Stimulated activated CD8-positive, alpha-beta memory T cell treated with anti-CD3 and anti-CD28 coated beads, Interleukin-15, amount 100 ng/mL, for 4 hours (primary cell): Measurements from ENCODE around the gene PPIG.
"Not testable (repeated sequence)": the region's sequence is repeated elsewhere in the genome, so short reads cannot be mapped to it uniquely, and the experiment has no call there.

ENCODE experiments used
- DNase-seq, 2 donors: peaks; one replicate each; pipeline ENCODE4 v3.0.0-alpha.2; 2020; ENCODE audit warnings: low read depth in 2 of 2

The PPIG gene

DNA sequence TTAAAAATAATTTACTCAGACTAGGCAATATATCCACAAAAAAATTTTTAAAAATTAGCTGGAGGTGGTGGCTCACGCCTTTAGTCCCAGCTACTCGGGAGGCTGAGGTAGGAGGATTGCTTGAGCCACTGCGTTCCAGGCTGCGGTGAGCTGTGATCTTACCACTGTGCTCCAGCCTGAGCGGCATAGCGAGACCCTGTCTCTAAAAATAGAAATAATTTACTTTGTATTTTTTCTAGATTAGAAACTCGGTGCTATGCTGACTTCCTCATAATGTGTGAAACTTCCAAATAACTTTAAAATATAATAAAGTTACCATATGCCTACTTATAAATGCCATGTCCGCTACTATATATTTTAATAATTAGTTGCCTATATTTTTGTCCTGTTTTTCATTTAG, 6.7 kb downstream of the PPIG start:
- no peak for DNase-seq

DNA sequence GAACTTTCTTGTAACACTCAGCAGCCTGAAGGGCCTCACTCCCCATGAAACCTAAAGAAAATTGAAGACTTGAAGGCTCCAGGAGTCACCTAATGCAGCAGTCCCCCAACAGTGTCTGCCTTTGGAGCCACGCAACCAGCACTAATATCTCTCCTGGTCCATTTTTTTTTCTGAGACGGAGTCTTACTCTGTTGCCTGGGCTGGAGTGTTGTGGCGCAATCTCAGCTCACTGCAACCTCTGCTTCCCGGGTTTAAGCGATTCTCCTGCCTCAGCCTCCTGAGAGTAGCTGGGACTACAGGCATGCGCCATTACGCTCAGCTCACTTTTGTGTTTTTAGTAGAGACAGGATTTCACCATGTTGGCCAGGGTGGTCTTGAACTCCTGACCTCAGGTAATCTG, 12.4 kb downstream of the PPIG start:
- DNase-seq = not testable (repeated sequence)

- no peak for DNase-seq
Measured at GRCh38 chr2:169598982-169599381, 14.8 kb downstream of the PPIG start.

- DNase-seq = no peak
Measured at GRCh38 chr2:169599568-169599967, 15.4 kb downstream of the PPIG start.

- no peak for DNase-seq
Measured at GRCh38 chr2:169609264-169609663, 25.1 kb downstream of the PPIG start.

DNA sequence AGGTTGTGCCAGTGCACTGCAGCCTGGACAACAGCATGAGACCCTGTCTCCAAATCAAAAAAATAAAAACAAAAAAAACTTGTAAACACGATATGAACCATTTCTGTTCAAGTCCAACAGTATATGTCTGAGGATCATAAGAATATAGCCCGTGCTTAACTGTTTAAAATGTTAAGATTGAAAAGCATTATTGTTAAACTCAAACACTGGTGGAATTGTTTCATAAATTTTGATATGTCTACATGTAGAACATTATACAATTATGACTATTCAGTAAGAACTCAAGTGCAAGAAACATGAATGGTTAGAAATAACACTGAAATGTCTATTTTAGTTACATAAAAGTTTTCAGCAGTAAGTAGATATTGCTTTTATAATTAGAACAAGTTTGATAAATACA, 29.7 kb downstream of the PPIG start:
- no peak for DNase-seq

- not testable (repeated sequence) for DNase-seq
Measured at GRCh38 chr2:169615982-169616381, 31.8 kb downstream of the PPIG start.

GRCh38 chr2:169619946-169620345, 35.8 kb downstream of the PPIG start:
- no peak for DNase-seq

GRCh38 chr2:169620509-169620908, 36.4 kb downstream of the PPIG start:
- DNase-seq = no peak

DNA sequence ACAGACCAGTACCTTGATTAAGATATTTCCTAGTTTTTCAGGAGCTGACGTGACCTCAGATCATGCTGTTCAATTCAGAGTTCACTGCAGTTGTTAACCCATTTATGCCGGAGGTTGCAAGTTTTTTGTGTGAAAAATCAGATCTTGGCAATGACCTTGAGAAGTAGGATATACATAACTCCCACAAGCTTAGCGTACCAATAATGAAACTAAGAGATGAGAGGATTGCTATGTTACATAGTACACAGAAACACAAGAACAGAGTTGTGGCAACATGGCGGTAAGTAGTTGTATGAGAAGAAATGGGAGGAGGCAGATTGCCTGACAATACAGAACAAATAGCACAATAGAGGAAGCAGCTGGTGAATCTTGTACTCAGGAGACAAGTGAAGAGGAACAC, 39.1 kb downstream of the PPIG start:
- no peak for DNase-seq

GRCh38 chr2:169625781-169626180, 41.6 kb downstream of the PPIG start:
- no peak for DNase-seq

DNA sequence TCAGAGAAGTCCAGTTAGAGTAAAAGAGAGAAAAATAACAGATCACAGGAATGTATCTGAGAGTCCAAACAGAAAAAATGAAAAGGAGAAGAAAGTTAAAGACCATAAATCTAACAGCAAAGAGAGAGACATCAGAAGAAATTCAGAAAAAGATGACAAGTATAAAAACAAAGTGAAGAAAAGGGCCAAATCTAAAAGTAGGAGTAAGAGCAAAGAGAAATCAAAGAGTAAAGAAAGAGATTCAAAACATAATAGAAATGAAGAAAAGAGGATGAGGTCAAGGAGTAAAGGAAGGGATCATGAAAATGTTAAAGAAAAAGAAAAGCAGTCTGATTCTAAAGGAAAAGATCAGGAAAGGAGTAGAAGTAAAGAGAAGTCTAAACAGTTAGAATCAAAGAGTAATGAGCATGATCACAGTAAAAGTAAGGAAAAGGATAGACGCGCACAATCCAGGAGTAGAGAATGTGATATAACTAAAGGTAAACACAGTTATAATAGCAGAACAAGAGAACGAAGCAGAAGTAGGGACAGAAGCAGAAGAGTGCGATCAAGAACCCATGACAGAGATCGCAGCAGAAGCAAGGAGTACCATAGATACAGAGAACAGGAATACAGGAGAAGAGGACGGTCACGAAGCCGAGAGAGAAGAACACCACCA, 52.4 kb downstream of the PPIG start:
- DNase-seq = no peak

DNA sequence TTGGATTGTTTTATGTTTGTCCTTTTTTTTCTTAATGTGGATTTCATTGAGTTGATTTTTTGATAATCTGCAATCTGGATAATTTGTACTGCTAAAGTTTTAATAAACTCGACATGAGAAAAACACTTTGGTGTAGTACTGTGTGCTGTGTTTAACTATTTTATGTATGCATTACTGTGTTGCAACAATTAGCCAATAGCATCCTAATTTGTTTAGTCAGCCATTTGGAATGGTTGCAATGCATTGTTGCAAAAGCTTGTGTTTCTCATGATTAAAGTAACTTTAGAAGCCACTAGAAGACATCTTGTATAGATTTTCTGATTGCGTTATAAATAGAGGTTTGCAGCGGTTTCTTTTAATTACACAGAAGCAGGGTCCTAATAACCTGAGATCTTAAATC, 53.5 kb downstream of the PPIG start:
- DNase-seq = no peak

DNA sequence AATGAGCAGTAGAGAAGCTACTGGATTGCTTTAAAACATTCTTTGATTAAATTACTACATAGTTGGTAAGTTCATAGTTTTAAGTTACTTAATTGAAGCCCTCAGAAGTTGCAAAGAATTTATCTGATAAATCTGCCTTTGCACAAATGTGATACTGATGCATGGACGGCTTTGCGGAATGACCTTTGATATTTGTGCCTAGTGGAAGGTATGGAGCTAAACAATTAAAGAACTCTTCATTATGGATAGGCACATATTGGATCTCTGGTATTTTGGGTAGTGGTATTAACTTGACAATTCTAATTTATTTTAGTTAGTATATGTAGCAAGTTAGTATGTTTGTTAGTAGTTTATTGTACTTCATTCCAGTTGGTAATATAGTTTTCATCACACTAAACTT, 56.0 kb downstream of the PPIG start:
- no peak for DNase-seq

DNA sequence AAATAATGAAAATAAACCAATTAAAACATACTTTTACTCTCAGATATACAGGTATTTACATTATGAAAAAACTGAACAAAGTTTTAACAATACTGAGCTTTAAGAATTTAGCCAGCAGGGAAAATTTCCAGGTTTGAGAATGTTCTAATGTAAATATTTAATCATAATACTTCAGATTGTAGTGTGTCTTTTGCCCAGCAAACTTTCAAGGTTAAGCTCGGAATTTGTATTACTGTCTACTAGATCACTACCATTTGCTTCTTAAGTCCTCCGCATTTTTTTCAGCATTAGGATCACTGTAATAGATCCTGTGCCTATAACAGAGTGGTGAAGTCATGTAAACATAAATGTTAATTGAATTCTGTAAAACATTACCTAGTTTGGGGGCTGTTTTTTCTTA, 57.3 kb downstream of the PPIG start:
- DNase-seq = no peak

DNA sequence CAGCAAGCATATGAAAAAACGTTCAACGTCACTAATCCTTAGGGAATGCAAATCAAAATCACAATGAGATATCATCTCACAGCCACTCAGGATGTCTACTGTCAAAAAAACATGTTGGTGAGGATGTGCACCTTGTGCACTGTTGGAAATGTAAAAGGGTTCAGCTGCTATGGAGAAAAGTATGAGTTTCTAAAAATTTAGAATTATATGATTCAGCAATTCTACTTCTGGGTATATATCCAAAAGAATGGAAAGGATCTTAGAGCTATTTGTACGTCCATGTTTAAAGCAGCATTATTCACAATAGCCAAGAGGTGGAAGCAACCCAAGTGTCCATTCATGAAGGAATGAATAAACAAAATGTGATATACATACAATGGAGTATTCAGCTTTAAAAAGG, 60.0 kb downstream of the PPIG start:
- no peak for DNase-seq

DNA sequence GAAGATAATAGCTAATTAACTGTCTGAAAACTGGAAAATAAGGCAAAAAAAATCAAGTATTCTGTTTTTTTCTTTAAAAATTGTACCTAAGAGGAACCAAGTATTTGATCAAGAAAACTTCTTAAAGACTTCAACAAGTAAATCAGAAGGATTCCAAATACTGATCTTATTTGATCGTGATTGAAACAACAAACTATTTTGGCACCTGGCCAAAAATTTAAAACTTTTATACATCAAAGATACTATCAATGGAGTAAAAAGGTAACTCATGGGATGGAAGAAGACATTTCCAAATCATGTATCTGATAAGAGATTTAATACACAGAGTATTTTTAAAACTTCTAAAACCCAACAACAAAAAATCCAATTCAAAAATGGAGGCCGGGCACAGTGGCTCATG, 63.3 kb downstream of the PPIG start:
- no peak for DNase-seq

DNA sequence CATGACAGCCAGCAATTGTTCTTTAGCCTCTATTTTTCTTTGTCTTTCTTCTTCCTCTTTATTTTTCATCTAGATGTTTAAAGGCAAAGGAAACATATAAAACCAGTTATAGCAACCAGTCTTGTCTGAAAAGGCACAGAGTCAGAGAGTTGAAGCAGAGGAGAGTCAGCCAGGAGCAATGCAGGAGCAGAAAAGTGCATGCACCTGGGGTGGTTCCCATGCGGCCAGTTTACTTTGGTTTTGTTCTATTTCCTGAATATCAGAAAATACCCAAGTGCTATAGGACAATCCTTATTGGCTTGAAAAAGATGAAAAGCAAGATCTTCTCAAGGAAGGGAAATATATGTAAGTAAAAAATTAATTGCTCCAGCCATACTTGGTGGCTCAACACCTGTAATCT, 65.1 kb downstream of the PPIG start:
- DNase-seq = no peak

DNA sequence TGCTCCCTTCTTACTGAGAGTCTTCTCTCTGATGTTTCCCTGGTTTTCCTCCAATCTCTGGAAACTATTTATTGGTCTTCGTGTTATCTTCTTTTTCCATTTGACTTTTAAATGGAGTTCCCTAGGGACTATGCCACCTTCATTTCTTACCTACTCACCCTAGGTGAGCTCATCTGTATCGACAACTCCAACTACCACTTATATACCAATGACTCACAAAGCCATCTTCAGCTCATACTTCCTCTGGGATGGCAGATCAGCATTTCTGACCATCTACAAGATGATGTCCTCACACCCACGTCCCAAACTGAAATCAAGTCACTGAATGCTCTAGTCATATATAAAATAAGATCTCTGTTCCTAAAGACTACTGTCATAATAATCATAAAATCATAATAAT, 69.5 kb downstream of the PPIG start:
- no peak for DNase-seq

GRCh38 chr2:169656164-169656563, 72.0 kb downstream of the PPIG start:
- DNase-seq = no peak

- no peak for DNase-seq
Measured at GRCh38 chr2:169658877-169659276, 74.7 kb downstream of the PPIG start.

GRCh38 chr2:169659320-169659719, 75.2 kb downstream of the PPIG start:
- DNase-seq = no peak

DNA sequence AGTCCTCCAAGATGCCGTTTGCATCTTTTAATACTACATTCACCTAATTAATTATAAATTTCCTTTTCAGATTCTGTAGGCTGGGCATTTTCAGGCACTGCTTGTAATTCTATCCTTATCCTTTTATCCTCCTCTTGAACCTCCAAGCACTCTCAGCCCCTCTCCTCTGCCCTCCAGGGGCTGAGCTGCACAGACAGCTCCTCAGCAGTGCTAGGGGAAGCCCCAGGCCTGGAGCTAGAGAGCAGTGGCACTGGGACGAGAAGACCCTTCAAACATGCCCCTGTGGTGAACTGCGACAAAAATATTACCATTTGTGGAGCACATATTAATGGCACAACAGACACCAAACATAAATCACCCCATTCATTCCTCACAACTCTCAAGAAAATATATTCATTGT, 77.1 kb downstream of the PPIG start:
- no peak for DNase-seq

GRCh38 chr2:169662744-169663143, 78.6 kb downstream of the PPIG start:
- DNase-seq = no peak
